Heart left ventricle (tissue), 13 donors: ENCODE data around the gene ARAP3.

Source experiments
- POLR2A ChIP-seq, 2 donors: fragments of 450-650 bp; IDR thresholded peaks; one replicate each; pipeline ENCODE4 v1.6.1; 2017; ENCODE audit warnings: antibody characterized with exemption in 2 of 2, mild to moderate bottlenecking in 2 of 2, moderate library complexity in 2 of 2
- TF ChIP-seq, protein P1 (sequence below), 12 donors: fragments of 200-600 bp; sonication (generic) in 4 of 12; IDR thresholded peaks; one replicate each; pipeline versions ENCODE4 v1.5.0 to v1.8.0; 2018 to 2022; ENCODE audit warnings: antibody characterized with exemption in 12 of 12, mild to moderate bottlenecking in 5 of 12
- donor health status: ischemic (EF 13 %, LVEDD 7.1; RV severe dilation, severe dysfunction).
- donor health status: DM: no; HTN: yes; CAD: no.
- donor health status: DM: no; HTN: no; CAD: no.
- donor health status: ischemic (EF 25% LVEDD 6.9; RV normal size, moderate dysfunction).
- donor health status: ischemic (EF 25% LVEDD 5.7; RV mildly dilated, moderate dysfunction).
- donor health status: ischemic (EF 35%, LVEDD 5.7; RV mildly dilated, moderate dysfunction).
- donor health status: nonischemic (EF 11% LVEDD 7.7; RV severe dilation, severe dysfunction).
- donor health status: DM: yes; HTN: yes; CAD: no.
- donor health status: PGD.
- donor health status: ischemic (EF 29% LVEDD 5.4; RV normal size, mild dysfunction).
- donor health status: nonischemic (EF 23%, LVEDD 6.1; RV moderate dilation, normal function).

DNA sequence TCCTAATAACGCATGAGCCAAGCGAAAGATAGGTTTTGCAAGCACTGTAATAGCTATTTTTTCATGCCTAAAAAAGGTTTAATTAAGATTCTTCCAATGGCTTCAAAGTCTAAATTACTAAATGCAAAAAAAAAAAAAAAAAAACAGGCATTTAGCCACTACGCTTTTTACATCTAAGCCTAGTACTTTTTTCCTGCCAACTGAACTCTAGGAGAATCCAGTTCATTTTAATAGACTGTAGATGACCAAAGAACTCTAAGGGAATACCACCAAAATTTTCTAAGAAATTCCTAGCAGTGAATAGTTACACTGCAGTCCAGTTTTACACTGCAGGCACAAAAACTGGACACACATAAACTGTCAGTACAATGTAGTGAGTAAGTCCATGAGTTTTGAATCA lies 73.0 kb downstream of the ARAP3 start:
- TF ChIP-seq, protein P1, sequence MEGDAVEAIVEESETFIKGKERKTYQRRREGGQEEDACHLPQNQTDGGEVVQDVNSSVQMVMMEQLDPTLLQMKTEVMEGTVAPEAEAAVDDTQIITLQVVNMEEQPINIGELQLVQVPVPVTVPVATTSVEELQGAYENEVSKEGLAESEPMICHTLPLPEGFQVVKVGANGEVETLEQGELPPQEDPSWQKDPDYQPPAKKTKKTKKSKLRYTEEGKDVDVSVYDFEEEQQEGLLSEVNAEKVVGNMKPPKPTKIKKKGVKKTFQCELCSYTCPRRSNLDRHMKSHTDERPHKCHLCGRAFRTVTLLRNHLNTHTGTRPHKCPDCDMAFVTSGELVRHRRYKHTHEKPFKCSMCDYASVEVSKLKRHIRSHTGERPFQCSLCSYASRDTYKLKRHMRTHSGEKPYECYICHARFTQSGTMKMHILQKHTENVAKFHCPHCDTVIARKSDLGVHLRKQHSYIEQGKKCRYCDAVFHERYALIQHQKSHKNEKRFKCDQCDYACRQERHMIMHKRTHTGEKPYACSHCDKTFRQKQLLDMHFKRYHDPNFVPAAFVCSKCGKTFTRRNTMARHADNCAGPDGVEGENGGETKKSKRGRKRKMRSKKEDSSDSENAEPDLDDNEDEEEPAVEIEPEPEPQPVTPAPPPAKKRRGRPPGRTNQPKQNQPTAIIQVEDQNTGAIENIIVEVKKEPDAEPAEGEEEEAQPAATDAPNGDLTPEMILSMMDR (IDR thresholded peaks at IDR 0.05): no peak
- TF ChIP-seq POLR2A (IDR thresholded peaks at IDR 0.05): no peak
